Left ventricle myocardium superior (tissue), 1 donor: ENCODE results near the gene FAM221B. TPM values are rescaled to one million over a fixed set of nuclear protein-coding genes. Genes with fewer than 3 reads are reported as not detected.

Experiments used
- ATAC-seq: fragments of 200-7000 bp; cut with Tn5 transposase; one replicate; pipeline ENCODE4 v1.9.1; 2020; ENCODE audit warnings: mild to moderate bottlenecking, moderate library complexity
- DNase-seq: peaks from one replicate; pipeline ENCODE4 v3.0.0-alpha.2; 2020
- intact Hi-C: fragments of 100-400 bp; cut with micrococcal nuclease; formaldehyde crosslinking; loops from one replicate; pipeline ENCODE4 v1.11.0; 2022
- total RNA-seq: library from RNA; stranded (reverse); fragmentation: NEBNext Ultra II Directional; extraction: Animal tissue kit (Norgen Biotek cat#: 25700); gene quantifications from one replicate; pipeline ENCODE4 v1.2.1, GENCODE V29; 2021
- donor health status: DM: no; HTN: yes; CAD: no; lungs with severe emphysema.

The FAM221B gene
- total RNA-seq, 1 donor from 2014 or later, result not detected

DNA sequence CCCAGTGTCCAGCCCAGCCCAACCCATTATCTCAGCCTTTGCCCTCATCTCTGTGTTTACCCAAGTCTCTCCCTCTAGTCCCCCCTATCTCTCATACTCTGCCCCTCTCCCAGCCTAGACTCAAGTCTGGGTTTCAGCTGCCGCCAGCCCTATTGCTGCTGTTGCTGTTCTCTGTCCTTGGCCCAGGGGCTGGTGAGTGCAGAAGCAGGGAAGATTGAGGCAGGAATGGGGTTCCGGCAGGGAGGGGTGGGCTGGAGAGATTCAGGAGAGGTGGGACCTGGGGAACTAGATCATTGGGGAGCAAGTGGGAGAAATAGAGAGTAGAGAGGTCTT, 1.2 kb upstream of the FAM221B start:
- ATAC-seq, result no peak
- intact Hi-C loops, result loop anchor here (5.0 kb wide), 1 partner anchor 53 kb away; no protein-coding TSS in a partner anchor

DNA sequence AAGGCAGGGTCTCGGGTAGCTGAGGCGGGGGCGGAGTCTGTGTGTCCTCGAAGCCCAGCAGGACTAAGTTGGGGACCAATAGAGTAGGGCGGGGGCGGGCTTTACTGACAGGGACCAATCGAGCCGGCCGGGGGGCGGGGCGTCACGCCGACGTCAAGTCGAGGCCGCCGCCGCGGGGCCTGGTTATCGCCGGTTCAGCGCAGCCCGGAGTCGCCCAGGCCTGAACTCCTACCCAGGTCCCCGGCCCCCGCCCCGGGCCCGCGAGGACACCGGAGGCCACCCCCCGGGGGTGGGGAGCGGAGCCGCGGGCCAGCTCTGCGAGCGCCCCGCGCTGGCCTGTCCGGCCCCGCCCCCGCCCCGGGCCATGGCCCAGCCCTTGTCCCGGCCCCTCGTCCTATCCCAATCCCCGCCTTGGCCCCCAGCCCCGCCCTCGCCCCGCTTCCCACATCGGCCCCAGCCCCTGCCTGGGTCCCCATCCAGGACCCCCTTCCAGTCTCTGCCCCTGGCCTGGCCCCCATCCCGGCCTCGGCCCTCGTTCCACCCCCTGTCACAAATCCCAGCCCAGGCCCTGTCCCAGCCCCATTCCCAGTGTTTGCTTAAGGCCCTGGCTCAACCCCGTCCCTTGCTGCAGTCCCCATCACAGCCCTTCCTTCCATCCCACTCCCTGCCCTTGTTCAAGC, 692 bp upstream of the FAM221B start, which contains the start of gene TMEM8B:
TMEM8B (plus strand) TSS at position 145 of the 680 bp plus-strand sequence; CDS start at position 365, 220 bp downstream.
- peak; percentile 90 for ATAC-seq
- intact Hi-C loops, result loop anchor here (5.0 kb wide), 1 partner anchor 53 kb away; no protein-coding TSS in a partner anchor
- peak; percentile 99 for DNase-seq

More for the DNA sequence above, 1.2 kb upstream of the FAM221B start:
- DNase-seq, result no peak

- intact Hi-C loops, result loop anchor here (5.0 kb wide), 1 partner anchor 55 kb away; no protein-coding TSS in a partner anchor
- no peak for DNase-seq
- no peak for ATAC-seq
Measured at GRCh38 chr9:35827486-35827885, 1.0 kb downstream of the FAM221B start.

GRCh38 chr9:35826071-35826701, 2.3 kb downstream of the FAM221B start:
- ATAC-seq (peak; percentile 43), DNase-seq (no peak)
- intact Hi-C loops, result loop anchor here (5.0 kb wide), 1 partner anchor 56 kb away; no protein-coding TSS in a partner anchor

DNA sequence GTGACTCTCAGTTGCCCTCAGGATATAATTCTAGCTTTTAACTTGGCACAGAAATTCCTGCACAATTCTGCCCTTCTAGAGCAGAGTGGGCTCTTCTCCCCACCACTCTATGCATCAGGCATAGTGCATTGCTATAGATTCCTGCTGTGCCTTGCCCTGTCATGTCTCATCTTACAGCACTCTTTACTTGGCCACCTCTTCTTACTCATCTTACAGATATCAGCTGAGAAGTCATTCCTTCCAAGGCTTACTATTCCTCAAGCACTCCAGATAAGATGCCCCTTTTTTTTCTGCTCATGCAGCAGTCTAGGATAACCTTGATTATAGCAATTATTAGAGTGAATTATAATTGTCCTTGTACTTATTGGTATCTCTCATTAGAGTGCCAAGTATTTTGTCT, 5.6 kb downstream of the FAM221B start:
- ATAC-seq (no peak), DNase-seq (no peak)
- intact Hi-C loops, result no loop called here

GRCh38 chr9:35820076-35820475, 8.5 kb downstream of the FAM221B start:
- DNase-seq (no peak), ATAC-seq (no peak)
- intact Hi-C loops, result no loop called here

GRCh38 chr9:35818341-35818740, 10.2 kb downstream of the FAM221B start:
- ATAC-seq, result no peak
- no peak for DNase-seq
- intact Hi-C loops, result no loop called here

- intact Hi-C loops, result no loop called here
- ATAC-seq, result no peak
- no peak for DNase-seq
Measured at GRCh38 chr9:35816708-35817107, 11.8 kb downstream of the FAM221B start.

DNA sequence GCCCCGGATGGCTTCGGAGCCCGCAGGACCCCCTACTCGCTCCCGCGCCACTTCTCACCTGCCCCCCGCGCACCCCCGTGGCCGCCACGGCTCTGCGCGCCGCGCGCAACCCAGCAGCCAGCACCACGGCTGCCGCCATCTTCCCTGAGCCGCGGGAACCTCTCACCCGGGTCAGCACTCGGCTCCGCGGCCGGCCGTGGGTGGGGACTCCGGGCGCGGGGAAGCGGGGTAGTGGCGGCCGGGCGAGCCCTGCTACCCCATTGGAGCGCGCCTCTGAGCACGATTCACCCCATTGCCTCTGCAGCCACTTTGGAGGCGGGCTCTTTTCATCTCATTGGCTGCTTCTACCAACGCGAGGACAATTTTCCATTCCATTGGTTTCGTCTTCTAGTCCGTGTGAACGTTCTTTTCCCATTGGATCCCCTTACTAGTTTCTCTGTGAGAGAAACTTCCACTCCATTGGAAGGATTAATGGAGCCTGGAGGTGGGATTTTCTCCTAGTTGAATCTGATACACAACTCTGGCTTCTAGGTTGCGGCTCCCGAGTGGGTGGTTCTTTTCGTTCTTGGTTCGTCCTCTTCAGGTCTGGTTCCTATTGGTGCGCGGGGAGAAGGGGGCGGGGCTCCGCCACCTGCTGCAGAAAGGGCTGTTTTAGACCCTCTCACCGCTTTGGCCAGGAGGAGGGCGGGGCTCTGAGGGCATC, 13.5 kb downstream of the FAM221B start, which contains the start of gene HINT2:
HINT2 (minus strand) TSS at position 202 of the 703 bp plus-strand sequence; CDS start at position 139, 63 bp downstream.
- intact Hi-C loops, result no loop called here
- ATAC-seq, result peak; percentile 93
- peak; percentile 97 for DNase-seq

DNA sequence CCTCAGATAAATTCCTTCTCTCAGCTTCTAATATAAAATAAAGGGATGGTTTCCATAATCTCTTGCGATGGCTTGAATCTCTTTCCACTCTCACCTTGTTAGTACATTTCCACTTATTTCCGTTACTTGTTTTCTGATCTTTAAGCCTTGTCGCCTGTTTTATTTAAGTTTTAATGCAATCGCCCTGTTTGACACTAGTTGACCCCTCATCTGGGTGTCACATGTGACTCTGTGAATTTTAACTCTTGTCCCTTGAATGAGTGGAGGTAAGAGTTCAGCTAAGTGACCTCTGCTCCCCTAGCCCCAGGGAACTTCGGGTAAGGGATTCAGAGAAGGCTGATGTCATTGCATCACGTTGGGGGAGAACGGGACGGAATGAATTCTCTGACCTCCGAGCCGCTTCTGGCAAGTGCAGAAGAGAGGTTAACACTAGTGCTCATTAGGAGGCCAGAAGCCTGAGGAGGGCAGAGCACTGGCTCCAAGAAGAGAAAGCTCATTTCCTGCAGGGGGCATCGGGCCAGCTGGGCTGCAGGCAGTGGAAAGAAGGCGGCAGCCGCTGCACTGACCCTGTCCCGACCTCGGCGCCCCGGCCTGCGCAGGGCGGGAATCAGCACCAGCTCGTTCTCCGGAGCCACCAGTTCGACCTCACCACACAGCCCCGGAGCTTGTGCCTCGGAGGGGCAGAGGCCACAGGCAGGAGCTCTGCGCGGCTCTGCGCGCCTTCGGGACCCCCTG, 14.3 kb downstream of the FAM221B start:
- peak; percentile 63 for ATAC-seq
- intact Hi-C loops, result no loop called here
- DNase-seq, result peak; percentile 84

GRCh38 chr9:35813434-35814105, 15.0 kb downstream of the FAM221B start:
- intact Hi-C loops, result no loop called here
- no peak for DNase-seq
- ATAC-seq, result no peak

GRCh38 chr9:35812025-35812602, 16.4 kb downstream of the FAM221B start, which contains the start of gene SPAG8:
SPAG8 (minus strand) TSS chr9:35812262; CDS start chr9:35812147, 115 bp downstream.
- DNase-seq, result peak; percentile 95
- intact Hi-C loops, result no loop called here

DNA sequence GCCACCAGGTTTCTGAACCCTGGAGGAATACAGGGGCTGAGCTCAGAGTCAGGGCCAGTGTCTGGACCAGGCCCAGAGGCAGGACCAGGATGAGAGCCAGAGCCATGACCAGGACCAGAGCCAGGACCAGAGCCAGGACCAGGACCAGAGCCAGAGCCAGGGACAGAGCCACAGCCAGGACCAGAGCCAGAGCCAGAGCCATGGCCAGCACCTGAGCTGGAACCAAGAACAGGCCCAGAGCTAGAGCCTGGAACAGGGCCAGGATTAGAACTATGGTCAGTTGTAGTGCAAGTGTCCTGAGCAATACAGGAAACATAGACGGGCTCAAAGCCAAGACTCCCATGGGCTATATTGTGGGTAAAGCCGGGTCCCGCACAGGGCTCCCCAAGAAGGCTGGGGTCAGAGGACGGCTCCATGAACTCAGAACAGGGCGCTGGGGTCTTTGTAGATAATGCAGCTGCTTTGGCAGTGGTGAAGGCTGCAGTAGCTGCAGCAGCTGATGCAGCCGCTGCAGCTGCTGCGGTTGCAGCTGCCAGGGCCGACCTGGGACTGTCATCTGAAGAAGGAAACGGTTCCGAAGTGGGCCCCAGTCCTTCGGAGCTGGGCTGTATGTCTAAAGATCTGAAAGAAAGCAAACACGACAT, 17.0 kb downstream of the FAM221B start:
- intact Hi-C loops, result no loop called here
- DNase-seq, result peak; percentile 63
- peak; percentile 3 for ATAC-seq

More at GRCh38 chr9:35812025-35812602, 16.4 kb downstream of the FAM221B start, which contains the start of gene SPAG8:
- peak; percentile 70 for ATAC-seq

GRCh38 chr9:35810122-35810521, 18.4 kb downstream of the FAM221B start:
- ATAC-seq, result no peak
- no peak for DNase-seq
- intact Hi-C loops, result no loop called here

DNA sequence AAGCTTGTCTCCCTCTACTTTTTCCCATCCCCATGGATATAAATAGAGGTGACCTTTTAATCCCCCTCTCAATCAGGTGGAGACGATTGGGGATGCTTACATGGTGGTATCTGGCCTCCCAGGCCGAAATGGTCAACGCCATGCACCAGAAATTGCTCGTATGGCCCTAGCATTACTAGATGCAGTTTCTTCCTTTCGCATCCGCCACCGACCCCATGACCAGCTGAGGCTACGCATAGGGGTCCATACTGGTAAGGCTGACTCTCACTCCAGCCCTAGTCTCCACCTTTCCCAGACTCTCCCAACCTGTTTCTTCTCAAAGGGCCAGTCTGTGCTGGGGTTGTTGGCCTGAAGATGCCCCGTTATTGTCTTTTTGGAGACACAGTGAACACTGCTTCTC, 20.1 kb downstream of the FAM221B start:
- intact Hi-C loops, result no loop called here
- ATAC-seq, result no peak
- no peak for DNase-seq

- ATAC-seq (no peak), DNase-seq (no peak)
- intact Hi-C loops, result no loop called here
Measured at GRCh38 chr9:35806101-35806500, 22.4 kb downstream of the FAM221B start.

GRCh38 chr9:35801328-35802128, 27.0 kb downstream of the FAM221B start:
- intact Hi-C loops, result no loop called here
- ATAC-seq (no peak), DNase-seq (no peak)
